ENCODE measurements around the gene CARD19. TPM values are rescaled to one million over a fixed set of nuclear protein-coding genes. Genes with fewer than 3 reads are reported as not detected.
A peak's percentile ranks its signal among the peaks of the same experiment; 100 is the strongest.

Gene CARD19
- 9.9 TPM for polyA plus RNA-seq (2013, experiment 1 of 4)
- 7.6 TPM for polyA plus RNA-seq (2013, experiment 2 of 4)
- polyA plus RNA-seq (2013, experiment 3 of 4), result 15.2 TPM
- polyA plus RNA-seq (2013, experiment 4 of 4), result 16.6 TPM

DNA sequence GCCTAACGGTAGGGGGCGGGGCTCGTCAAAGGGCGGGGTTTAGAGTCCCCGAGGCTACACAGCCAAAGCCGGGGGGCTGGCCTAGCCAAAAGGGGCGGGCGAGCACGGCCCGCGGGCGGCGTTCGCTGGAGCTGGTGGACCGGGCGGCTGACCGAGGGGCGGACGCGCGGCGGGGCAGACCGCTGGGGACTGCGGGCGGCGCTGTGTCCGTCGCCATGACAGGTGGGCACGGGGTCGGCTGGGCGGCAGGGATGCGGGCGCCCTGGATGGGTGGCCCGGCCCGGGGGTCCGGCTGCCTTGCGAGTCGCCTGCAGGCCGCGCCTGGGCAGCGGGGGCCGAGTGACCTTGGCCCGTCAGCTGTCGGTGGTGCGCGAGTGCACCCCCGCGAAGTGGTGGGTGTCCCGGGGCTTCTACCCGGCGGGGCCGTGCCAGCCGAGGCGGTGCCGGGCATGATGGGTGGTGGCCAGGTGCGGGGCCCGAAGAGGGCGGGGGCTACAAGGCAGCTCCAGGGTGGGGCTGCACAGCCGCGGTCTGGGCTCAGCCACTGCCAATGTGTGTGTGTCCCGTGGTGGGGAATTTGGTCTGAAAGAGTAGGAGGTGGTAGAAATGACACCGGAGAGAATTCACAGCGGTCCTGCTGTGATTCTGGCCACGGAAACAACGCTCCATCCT lies at the start of gene CARD19:
TSS of gene CARD19 (plus strand) at position 87 of the 672 bp plus-strand sequence. CDS start at position 216, 129 bp downstream.
- peak within 1 kb of the TSS; percentile 81 for H3K4me3 ChIP-seq (ENCODE audit: insufficient read depth, low read depth, low read length)
- H3K27me3 ChIP-seq (ENCODE audit: control insufficient read depth, insufficient read depth, low read length, poor library complexity, severe bottlenecking), result peaks cover 11% of the 10 kb centered on the region
- H3K4me1 ChIP-seq (ENCODE audit: control insufficient read depth, insufficient read depth, low read length), result peaks cover 6% of the 10 kb centered on the region
- peak within 1 kb of the TSS; percentile 84 for H3K27ac ChIP-seq (ENCODE audit: insufficient read depth, low read depth, low read length, poor library complexity, severe bottlenecking)
- no peaks in the 10 kb centered on the region for H3K9me3 ChIP-seq (ENCODE audit: control insufficient read depth, low read length)
- no peaks in the 10 kb centered on the region for H3K36me3 ChIP-seq (ENCODE audit: control insufficient read depth, insufficient read depth, low read length)
- WGBS, 2 experiments, result 1% methylated on average over 65 of the region's 65 CpGs

- 92 to 94% methylated on average over 8 of the region's 8 CpGs for WGBS, 2 experiments
- H3K27ac ChIP-seq (ENCODE audit: insufficient read depth, low read depth, low read length, poor library complexity, severe bottlenecking), result no peak overlapping the region
Observed at GRCh38 chr9:93048566-93049448, 47.2 kb upstream of the CARD19 start.

GRCh38 chr9:93049491-93049890 lies 46.5 kb upstream of the CARD19 start:
- Histone ChIP-seq H3K27me3 (ENCODE audit: control insufficient read depth, insufficient read depth, low read length, poor library complexity, severe bottlenecking) (no peaks in the 10 kb centered on the region), H3K27ac (ENCODE audit: insufficient read depth, low read depth, low read length, poor library complexity, severe bottlenecking) (no peak overlapping the region), H3K36me3 (ENCODE audit: control insufficient read depth, insufficient read depth, low read length) (no peaks in the 10 kb centered on the region), H3K9me3 (ENCODE audit: control insufficient read depth, low read length) (no peaks in the 10 kb centered on the region), H3K4me3 (ENCODE audit: insufficient read depth, low read depth, low read length) (no peak overlapping the region), H3K4me1 (ENCODE audit: control insufficient read depth, insufficient read depth, low read length) (peaks cover 11% of the 10 kb centered on the region)
- WGBS, 2 experiments, result 90 to 94% methylated on average over 4 of the region's 4 CpGs

More at GRCh38 chr9:93048566-93049448, 47.2 kb upstream of the CARD19 start:
- Histone ChIP-seq H3K4me1 (ENCODE audit: control insufficient read depth, insufficient read depth, low read length) (peaks cover 9% of the 10 kb centered on the region), H3K4me3 (ENCODE audit: insufficient read depth, low read depth, low read length) (no peak overlapping the region), H3K27me3 (ENCODE audit: control insufficient read depth, insufficient read depth, low read length, poor library complexity, severe bottlenecking) (no peaks in the 10 kb centered on the region), H3K36me3 (ENCODE audit: control insufficient read depth, insufficient read depth, low read length) (no peaks in the 10 kb centered on the region), H3K9me3 (ENCODE audit: control insufficient read depth, low read length) (no peaks in the 10 kb centered on the region)

DNA sequence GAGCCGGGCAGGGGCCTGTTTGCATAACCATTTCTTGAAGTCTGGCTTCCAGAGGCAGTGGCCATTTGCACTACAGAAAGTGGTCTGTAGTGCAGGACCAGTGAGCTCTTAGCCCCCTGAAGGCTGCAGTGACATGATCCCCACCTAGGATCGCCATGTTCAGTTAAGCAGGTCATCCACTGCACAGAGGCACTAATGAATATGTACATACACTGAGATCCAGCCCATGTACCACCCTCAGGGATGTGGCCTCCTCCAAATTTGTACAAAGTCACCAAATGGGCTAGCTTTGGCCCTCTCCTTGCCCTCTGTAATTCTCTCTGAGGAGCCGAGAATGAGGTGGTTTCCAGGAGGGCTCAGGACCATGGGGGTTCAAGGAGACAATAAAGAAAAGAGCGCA lies 45.8 kb upstream of the CARD19 start:
- Histone ChIP-seq H3K27me3 (ENCODE audit: control insufficient read depth, insufficient read depth, low read length, poor library complexity, severe bottlenecking) (no peaks in the 10 kb centered on the region), H3K9me3 (ENCODE audit: control insufficient read depth, low read length) (no peaks in the 10 kb centered on the region), H3K27ac (ENCODE audit: insufficient read depth, low read depth, low read length, poor library complexity, severe bottlenecking) (no peak overlapping the region), H3K4me1 (ENCODE audit: control insufficient read depth, insufficient read depth, low read length) (peaks cover 11% of the 10 kb centered on the region), H3K4me3 (ENCODE audit: insufficient read depth, low read depth, low read length) (no peak overlapping the region), H3K36me3 (ENCODE audit: control insufficient read depth, insufficient read depth, low read length) (no peaks in the 10 kb centered on the region)
- 88 to 89% methylated on average over 4 of the region's 4 CpGs for WGBS, 2 experiments

DNA sequence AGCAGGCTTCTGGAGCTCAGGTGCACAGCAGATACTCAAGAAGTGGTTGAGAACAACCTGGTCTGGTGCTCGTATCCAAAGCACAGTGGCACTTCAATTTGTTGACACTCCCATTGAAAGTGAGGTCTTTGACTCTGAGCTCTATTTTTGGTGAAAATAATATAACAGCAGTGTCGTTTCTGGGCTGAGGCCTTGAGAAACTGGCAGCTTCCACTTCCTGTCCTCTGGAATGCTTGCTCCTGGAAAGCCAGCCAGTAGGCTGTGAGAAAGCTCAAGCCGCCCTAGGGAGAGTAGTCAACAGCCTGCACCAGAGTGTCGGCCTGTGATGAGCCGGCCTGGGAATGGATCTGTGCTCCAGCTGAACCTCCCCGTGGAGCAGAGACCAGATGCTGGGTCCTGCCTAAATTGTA lies 44.3 kb upstream of the CARD19 start:
- H3K27ac ChIP-seq (ENCODE audit: insufficient read depth, low read depth, low read length, poor library complexity, severe bottlenecking), result no peak overlapping the region
- peaks cover 11% of the 10 kb centered on the region for H3K4me1 ChIP-seq (ENCODE audit: control insufficient read depth, insufficient read depth, low read length)
- no peaks in the 10 kb centered on the region for H3K9me3 ChIP-seq (ENCODE audit: control insufficient read depth, low read length)
- no peaks in the 10 kb centered on the region for H3K36me3 ChIP-seq (ENCODE audit: control insufficient read depth, insufficient read depth, low read length)
- 83 to 87% methylated on average over 6 of the region's 6 CpGs for WGBS, 2 experiments
- no peak overlapping the region for H3K4me3 ChIP-seq (ENCODE audit: insufficient read depth, low read depth, low read length)
- H3K27me3 ChIP-seq (ENCODE audit: control insufficient read depth, insufficient read depth, low read length, poor library complexity, severe bottlenecking), result no peaks in the 10 kb centered on the region

- Histone ChIP-seq H3K4me1 (ENCODE audit: control insufficient read depth, insufficient read depth, low read length) (peaks cover 11% of the 10 kb centered on the region), H3K27ac (ENCODE audit: insufficient read depth, low read depth, low read length, poor library complexity, severe bottlenecking) (no peak overlapping the region), H3K4me3 (ENCODE audit: insufficient read depth, low read depth, low read length) (no peak overlapping the region), H3K36me3 (ENCODE audit: control insufficient read depth, insufficient read depth, low read length) (no peaks in the 10 kb centered on the region), H3K27me3 (ENCODE audit: control insufficient read depth, insufficient read depth, low read length, poor library complexity, severe bottlenecking) (no peaks in the 10 kb centered on the region), H3K9me3 (ENCODE audit: control insufficient read depth, low read length) (no peaks in the 10 kb centered on the region)
- WGBS, 2 experiments, result 74 to 77% methylated on average over 15 of the region's 15 CpGs
Observed at GRCh38 chr9:93052791-93053540, 43.1 kb upstream of the CARD19 start.

- WGBS, 2 experiments, result 87 to 88% methylated on average over 5 of the region's 5 CpGs
Observed at GRCh38 chr9:93053781-93054331, 42.2 kb upstream of the CARD19 start.

GRCh38 chr9:93054758-93055704 lies 41.0 kb upstream of the CARD19 start:
- no peak overlapping the region for H3K27ac ChIP-seq (ENCODE audit: insufficient read depth, low read depth, low read length, poor library complexity, severe bottlenecking)
- H3K27me3 ChIP-seq (ENCODE audit: control insufficient read depth, insufficient read depth, low read length, poor library complexity, severe bottlenecking), result peaks cover 16% of the 10 kb centered on the region
- H3K4me1 ChIP-seq (ENCODE audit: control insufficient read depth, insufficient read depth, low read length), result peaks cover 11% of the 10 kb centered on the region
- no peak overlapping the region for H3K4me3 ChIP-seq (ENCODE audit: insufficient read depth, low read depth, low read length)
- 87 to 88% methylated on average over 11 of the region's 11 CpGs for WGBS, 2 experiments
- H3K9me3 ChIP-seq (ENCODE audit: control insufficient read depth, low read length), result no peaks in the 10 kb centered on the region
- H3K36me3 ChIP-seq (ENCODE audit: control insufficient read depth, insufficient read depth, low read length), result no peaks in the 10 kb centered on the region

More at GRCh38 chr9:93053781-93054331, 42.2 kb upstream of the CARD19 start:
- Histone ChIP-seq H3K27me3 (ENCODE audit: control insufficient read depth, insufficient read depth, low read length, poor library complexity, severe bottlenecking) (peaks cover 4% of the 10 kb centered on the region), H3K4me1 (ENCODE audit: control insufficient read depth, insufficient read depth, low read length) (peaks cover 11% of the 10 kb centered on the region), H3K36me3 (ENCODE audit: control insufficient read depth, insufficient read depth, low read length) (no peaks in the 10 kb centered on the region), H3K4me3 (ENCODE audit: insufficient read depth, low read depth, low read length) (no peak overlapping the region), H3K27ac (ENCODE audit: insufficient read depth, low read depth, low read length, poor library complexity, severe bottlenecking) (no peak overlapping the region), H3K9me3 (ENCODE audit: control insufficient read depth, low read length) (no peaks in the 10 kb centered on the region)
